ENCODE results near the gene RFX2. TPM values are rescaled to one million over a fixed set of nuclear protein-coding genes. Genes with fewer than 3 reads are reported as not detected.
A peak's percentile ranks its signal among the peaks of the same experiment; 100 is the strongest.

The RFX2 gene
- total RNA-seq, 1 experiment from 2014 or later = 10.5 TPM

- intact Hi-C loops (cut with micrococcal nuclease) = loop anchor here (5.0 kb wide), 1 partner anchor 299 kb away; no protein-coding TSS in a partner anchor
- POLR2A ChIA-PET (ENCODE audit: unreplicated experiment) = no interaction called here
Measured at GRCh38 chr19:6127716-6128335, 17.5 kb upstream of the RFX2 start.

DNA sequence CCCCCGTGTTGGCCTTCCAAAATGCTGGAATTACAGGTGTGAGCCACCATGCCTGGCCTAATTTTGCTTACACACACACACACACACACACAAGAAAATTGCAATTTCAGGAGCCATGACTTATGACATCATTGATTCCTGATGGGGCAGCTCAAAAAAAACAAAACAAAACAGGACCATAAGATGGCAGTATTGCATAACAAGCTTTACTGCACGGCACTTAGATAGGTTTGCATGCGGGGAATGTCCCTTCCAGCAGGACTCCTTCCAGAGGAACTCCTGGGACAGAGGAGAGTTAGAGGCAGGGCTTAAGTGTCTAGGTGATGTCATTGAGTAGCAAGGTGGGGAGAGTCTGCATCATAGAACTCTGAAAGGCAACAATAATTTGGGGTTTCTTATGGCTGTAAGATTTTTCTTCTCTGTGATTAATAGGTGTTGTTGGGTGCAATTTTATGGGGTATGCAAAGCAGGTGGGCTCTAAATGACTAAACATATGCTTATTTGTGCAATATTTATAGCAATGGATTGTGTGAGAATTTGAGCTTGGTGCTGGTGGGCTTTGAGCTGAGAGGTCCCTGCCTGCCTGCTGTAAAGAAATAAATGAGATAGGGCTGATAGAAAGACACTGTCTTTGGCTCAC lies 16.2 kb upstream of the RFX2 start:
- intact Hi-C loops (cut with micrococcal nuclease) = loop anchor here (5.0 kb wide), 1 partner anchor 301 kb away; no protein-coding TSS in a partner anchor
- no peaks in the 10 kb centered on the region for H3K4me1 ChIP-seq (ENCODE audit: insufficient read depth, low read length)
- H3K27ac ChIP-seq (ENCODE audit: low read length) = no peak overlapping the region
- no peak overlapping the region for H3K9ac ChIP-seq (ENCODE audit: low read length)
- no peaks in the 10 kb centered on the region for H4K20me1 ChIP-seq (ENCODE audit: low read length)
- ChIA-PET POLR2A (ENCODE audit: unreplicated experiment) (no interaction called here), CTCF (interaction anchor here (0.5 to 2.8 kb wide), 20 partner anchors 34 to 610 kb away, joined by 3 to 36 read pairs (median 4); partner anchors contain the start of gene ALKBH7)
- no TSS peak for BruUV-seq (replicated peaks)
- DNase-seq (peak; percentile 94), ATAC-seq (peak; percentile 82)
- H3K36me3 ChIP-seq (ENCODE audit: low read depth, low read length) = no peaks in the 10 kb centered on the region
- H3K9me2 ChIP-seq (replicated peaks; ENCODE audit: low read length) = no peaks in the 10 kb centered on the region
- H3K4me2 ChIP-seq (ENCODE audit: low read length) = no peak overlapping the region
- no peaks in the 10 kb centered on the region for H3K27me3 ChIP-seq (ENCODE audit: low read length)
- peak overlapping the region; percentile 60; the same call in 1 of the 2 replicates for H2AFZ ChIP-seq (ENCODE audit: low read length)
- no peaks in the 10 kb centered on the region for H3F3A ChIP-seq (ENCODE audit: low read length, unreplicated experiment)
- no peaks in the 10 kb centered on the region for H3K9me3 ChIP-seq (ENCODE audit: low read length)
- no peak overlapping the region for H3K4me3 ChIP-seq (ENCODE audit: low read length)
- TF ChIP-seq EZH2 (IDR thresholded peaks at IDR 0.05; ENCODE audit: low read length, unreplicated experiment) (no peak), EZH2phosphoT487 (IDR thresholded peaks at IDR 0.05; ENCODE audit: borderline replicate concordance, low read length) (no peak)
- TF ChIP-seq, protein P1, sequence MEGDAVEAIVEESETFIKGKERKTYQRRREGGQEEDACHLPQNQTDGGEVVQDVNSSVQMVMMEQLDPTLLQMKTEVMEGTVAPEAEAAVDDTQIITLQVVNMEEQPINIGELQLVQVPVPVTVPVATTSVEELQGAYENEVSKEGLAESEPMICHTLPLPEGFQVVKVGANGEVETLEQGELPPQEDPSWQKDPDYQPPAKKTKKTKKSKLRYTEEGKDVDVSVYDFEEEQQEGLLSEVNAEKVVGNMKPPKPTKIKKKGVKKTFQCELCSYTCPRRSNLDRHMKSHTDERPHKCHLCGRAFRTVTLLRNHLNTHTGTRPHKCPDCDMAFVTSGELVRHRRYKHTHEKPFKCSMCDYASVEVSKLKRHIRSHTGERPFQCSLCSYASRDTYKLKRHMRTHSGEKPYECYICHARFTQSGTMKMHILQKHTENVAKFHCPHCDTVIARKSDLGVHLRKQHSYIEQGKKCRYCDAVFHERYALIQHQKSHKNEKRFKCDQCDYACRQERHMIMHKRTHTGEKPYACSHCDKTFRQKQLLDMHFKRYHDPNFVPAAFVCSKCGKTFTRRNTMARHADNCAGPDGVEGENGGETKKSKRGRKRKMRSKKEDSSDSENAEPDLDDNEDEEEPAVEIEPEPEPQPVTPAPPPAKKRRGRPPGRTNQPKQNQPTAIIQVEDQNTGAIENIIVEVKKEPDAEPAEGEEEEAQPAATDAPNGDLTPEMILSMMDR (conservative IDR thresholded peaks at IDR 0.05; ENCODE audit: low read depth, low read length) = peak; percentile 81
- no peaks in the 10 kb centered on the region for H3K79me2 ChIP-seq (ENCODE audit: low read length)

More at GRCh38 chr19:6127716-6128335, 17.5 kb upstream of the RFX2 start:
- TF ChIP-seq, protein P1 (conservative IDR thresholded peaks at IDR 0.05; ENCODE audit: low read depth, low read length) = no peak
- TF ChIP-seq EZH2 (IDR thresholded peaks at IDR 0.05; ENCODE audit: low read length, unreplicated experiment) = no peak
- no peak for TF ChIP-seq EZH2phosphoT487 (IDR thresholded peaks at IDR 0.05; ENCODE audit: borderline replicate concordance, low read length)
- no peaks in the 10 kb centered on the region for H3F3A ChIP-seq (ENCODE audit: low read length, unreplicated experiment)
- no peak overlapping the region for H3K27ac ChIP-seq (ENCODE audit: low read length)
- no peak overlapping the region for H3K9ac ChIP-seq (ENCODE audit: low read length)
- CTCF ChIA-PET = interaction anchor here (0.7 kb wide), 1 partner anchor 50 kb away, joined by 3 read pairs; no protein-coding TSS in a partner anchor
- no peak overlapping the region for H2AFZ ChIP-seq (ENCODE audit: low read length)
- no peaks in the 10 kb centered on the region for H3K36me3 ChIP-seq (ENCODE audit: low read depth, low read length)
- H4K20me1 ChIP-seq (ENCODE audit: low read length) = no peaks in the 10 kb centered on the region
- H3K4me1 ChIP-seq (ENCODE audit: insufficient read depth, low read length) = no peaks in the 10 kb centered on the region
- DNase-seq (no peak), ATAC-seq (no peak)
- H3K4me2 ChIP-seq (ENCODE audit: low read length) = no peak overlapping the region
- H3K27me3 ChIP-seq (ENCODE audit: low read length) = no peaks in the 10 kb centered on the region
- no peaks in the 10 kb centered on the region for H3K9me2 ChIP-seq (replicated peaks; ENCODE audit: low read length)
- BruUV-seq (replicated peaks) = no TSS peak
- no peaks in the 10 kb centered on the region for H3K79me2 ChIP-seq (ENCODE audit: low read length)
- H3K4me3 ChIP-seq (ENCODE audit: low read length) = no peak overlapping the region
- H3K9me3 ChIP-seq (ENCODE audit: low read length) = no peaks in the 10 kb centered on the region

All from PC-3 (cell line).